GM19238 (cell line): ENCODE data around the gene ZMYM2.
A peak's percentile ranks its signal among the peaks of the same experiment; 100 is the strongest.

ENCODE experiments used
- DNase-seq: peaks from one replicate; pipeline ENCODE4 v3.0.0; 2011; ENCODE audit warnings: low spot score; ENCODE audit not compliant: insufficient read length

ZMYM2 gene

DNA sequence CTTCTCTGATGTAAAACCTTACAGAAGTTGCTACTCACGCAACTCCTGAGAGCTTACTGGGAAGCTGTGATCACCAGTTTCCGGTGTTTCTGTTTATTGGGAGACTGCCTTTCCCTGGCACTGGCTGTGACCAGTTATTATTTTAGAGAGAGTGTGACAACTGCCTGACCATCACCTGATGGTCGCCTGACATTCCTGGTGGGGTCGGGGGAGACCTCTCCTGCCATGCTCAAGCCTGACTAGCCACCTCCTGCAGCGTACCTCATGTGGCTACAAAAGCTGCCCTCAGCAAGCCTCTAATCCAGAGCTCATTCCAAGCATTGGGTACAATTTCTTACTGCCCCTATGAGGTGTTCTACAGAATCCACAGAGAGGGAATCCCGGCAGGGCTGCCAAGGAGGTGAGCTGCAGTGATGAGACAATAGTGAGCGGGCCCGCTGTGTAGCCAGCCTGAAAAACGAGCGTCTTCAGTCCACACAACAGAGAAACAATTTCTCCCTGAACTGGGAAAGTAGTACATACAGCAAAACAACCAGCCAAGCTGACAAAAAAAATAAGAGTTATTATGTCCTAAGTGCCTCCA, 173.6 kb downstream of the ZMYM2 start:
- no peak for DNase-seq

- no peak for DNase-seq
Measured at GRCh38 chr13:20134732-20135131, 176.2 kb downstream of the ZMYM2 start.

- DNase-seq = peak; percentile 52
Measured at GRCh38 chr13:20136781-20137703, 178.5 kb downstream of the ZMYM2 start.

DNA sequence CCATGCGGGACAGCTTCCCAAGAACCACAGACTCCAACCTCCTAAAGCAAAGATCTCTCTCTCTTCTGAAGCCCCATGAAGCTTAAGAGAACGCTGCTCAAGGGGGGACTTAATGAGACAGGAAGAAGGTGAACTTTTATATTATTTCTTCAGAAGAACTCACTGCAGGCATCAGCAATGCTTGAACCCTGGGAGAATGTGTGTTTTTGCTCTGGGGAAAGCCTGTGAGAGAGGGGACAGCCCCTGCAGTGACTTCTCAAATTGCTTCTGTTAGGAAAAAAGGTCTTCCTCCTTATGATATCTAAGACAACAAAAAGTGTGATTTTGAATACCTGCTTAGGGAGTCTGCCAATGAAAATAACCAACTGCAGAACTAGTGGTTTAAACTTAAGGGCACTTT, 179.3 kb downstream of the ZMYM2 start:
- DNase-seq = no peak

- no peak for DNase-seq
Measured at GRCh38 chr13:20140487-20140886, 182.0 kb downstream of the ZMYM2 start.
